Stomach (tissue), 4 donors: Measurements from ENCODE around the gene FNTB.

ENCODE experiments used
- POLR2A ChIP-seq, 4 donors: fragments of 450-650 bp; IDR thresholded peaks; one replicate each; pipeline ENCODE4 v1.6.1; 2016; ENCODE audit warnings: antibody characterized with exemption in 4 of 4, control low read depth in 2 of 4, mild to moderate bottlenecking in 1 of 4, moderate library complexity in 1 of 4
- TF ChIP-seq, protein P1 (sequence below), 7 experiments: fragments of 450-650 bp in 4 of 7; fragments of 200-600 bp in 3 of 7; sonication (generic) in 3 of 7; IDR thresholded peaks; one replicate each; pipeline ENCODE4 v1.5.1; 2016 to 2019; ENCODE audit warnings: antibody characterized with exemption in 7 of 7, control low read depth in 2 of 7, mild to moderate bottlenecking in 1 of 7

DNA sequence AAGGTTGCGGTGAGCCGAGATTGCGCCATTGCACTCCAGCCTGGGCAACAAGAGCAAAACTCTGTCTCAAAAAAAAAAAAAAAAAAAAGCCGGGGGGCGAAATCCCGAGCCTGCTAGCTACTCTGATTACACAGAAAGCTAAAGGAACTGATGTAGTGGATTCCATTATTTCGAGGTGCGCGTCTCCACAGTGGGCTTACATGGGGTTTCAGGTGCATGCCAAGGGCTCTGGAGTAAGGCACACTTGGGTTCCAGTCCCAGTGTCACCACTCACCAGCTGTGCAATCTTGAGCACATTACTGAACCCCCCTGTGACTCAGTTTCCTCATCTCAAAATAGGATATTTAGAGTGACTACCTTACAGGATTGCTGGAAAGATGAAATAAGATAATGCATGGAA lies 12.9 kb upstream of the FNTB start:
- TF ChIP-seq, protein P1, sequence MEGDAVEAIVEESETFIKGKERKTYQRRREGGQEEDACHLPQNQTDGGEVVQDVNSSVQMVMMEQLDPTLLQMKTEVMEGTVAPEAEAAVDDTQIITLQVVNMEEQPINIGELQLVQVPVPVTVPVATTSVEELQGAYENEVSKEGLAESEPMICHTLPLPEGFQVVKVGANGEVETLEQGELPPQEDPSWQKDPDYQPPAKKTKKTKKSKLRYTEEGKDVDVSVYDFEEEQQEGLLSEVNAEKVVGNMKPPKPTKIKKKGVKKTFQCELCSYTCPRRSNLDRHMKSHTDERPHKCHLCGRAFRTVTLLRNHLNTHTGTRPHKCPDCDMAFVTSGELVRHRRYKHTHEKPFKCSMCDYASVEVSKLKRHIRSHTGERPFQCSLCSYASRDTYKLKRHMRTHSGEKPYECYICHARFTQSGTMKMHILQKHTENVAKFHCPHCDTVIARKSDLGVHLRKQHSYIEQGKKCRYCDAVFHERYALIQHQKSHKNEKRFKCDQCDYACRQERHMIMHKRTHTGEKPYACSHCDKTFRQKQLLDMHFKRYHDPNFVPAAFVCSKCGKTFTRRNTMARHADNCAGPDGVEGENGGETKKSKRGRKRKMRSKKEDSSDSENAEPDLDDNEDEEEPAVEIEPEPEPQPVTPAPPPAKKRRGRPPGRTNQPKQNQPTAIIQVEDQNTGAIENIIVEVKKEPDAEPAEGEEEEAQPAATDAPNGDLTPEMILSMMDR (IDR thresholded peaks at IDR 0.05), result no peak
- TF ChIP-seq POLR2A (IDR thresholded peaks at IDR 0.05), result no peak
